ENCODE data around the gene PCNX2.

- TF ChIP-seq, protein P1, sequence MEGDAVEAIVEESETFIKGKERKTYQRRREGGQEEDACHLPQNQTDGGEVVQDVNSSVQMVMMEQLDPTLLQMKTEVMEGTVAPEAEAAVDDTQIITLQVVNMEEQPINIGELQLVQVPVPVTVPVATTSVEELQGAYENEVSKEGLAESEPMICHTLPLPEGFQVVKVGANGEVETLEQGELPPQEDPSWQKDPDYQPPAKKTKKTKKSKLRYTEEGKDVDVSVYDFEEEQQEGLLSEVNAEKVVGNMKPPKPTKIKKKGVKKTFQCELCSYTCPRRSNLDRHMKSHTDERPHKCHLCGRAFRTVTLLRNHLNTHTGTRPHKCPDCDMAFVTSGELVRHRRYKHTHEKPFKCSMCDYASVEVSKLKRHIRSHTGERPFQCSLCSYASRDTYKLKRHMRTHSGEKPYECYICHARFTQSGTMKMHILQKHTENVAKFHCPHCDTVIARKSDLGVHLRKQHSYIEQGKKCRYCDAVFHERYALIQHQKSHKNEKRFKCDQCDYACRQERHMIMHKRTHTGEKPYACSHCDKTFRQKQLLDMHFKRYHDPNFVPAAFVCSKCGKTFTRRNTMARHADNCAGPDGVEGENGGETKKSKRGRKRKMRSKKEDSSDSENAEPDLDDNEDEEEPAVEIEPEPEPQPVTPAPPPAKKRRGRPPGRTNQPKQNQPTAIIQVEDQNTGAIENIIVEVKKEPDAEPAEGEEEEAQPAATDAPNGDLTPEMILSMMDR (conservative IDR thresholded peaks at IDR 0.05): no peak
- no peak for TF ChIP-seq EZH2 (IDR thresholded peaks at IDR 0.05; ENCODE audit: low read depth)
Measured at GRCh38 chr1:233193741-233194140, 101.8 kb downstream of the PCNX2 start.

All from PC-9 (cell line).